ENCODE measurements around the gene ADAT1.

ADAT1 gene

DNA sequence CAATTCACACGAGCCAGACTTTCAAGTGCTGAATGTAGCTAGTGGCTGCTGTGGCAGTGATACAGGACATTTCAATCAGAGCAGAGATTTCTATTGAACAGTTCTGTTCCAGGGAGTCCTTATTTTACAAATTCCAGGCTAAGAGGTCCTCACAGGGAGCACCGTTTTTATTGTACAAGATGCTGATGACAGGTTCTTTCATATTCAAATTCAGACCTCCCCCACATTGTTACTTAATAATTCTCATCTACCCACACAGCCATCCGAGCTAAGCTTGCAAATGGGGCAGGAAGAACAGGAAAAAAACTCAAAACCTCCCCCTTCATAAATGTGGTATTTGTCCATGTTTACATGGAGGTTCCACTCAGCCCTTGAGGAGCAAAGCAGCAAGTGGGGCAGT, 47.1 kb downstream of the ADAT1 start:
- DNase-seq = no peak

- DNase-seq = no peak
These were observed 49.1 kb downstream of the ADAT1 start for GRCh38 chr16:75573955-75574354.

DNA sequence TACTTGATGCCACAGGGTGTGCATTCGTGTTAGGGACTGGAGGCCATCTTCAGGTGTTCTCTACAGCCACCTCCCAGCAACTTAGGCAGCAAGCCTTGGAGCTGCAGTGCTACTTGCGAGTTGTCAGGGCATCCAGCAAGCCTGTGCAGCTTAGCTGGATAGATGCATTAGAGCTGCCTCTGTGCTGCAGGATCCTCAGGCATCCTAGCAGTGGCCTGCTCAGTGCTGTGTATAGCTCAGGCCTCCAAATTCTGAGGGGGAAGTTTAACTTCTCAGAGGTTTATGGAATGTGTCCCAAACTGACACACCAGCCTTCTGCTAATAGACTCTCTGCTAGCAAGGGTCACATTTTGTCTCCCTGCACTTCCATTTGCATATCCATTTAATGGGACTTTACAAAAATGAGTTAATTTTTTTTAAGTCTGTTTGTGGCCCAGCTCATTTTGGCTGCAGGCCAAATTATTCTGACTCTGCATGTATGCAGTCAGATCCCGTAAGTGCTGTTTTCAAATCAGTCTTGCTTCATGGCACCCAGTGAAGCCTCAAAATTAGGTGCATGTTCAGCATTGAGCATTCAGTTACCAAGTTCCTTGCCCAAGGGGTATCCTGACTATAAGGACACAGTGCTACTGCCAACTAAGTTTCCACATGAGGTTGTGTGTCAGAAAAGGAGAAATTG, 50.1 kb downstream of the ADAT1 start:
- peak; percentile 50 for DNase-seq

- DNase-seq = no peak
These were observed 52.5 kb downstream of the ADAT1 start for GRCh38 chr16:75570396-75571065.

DNA sequence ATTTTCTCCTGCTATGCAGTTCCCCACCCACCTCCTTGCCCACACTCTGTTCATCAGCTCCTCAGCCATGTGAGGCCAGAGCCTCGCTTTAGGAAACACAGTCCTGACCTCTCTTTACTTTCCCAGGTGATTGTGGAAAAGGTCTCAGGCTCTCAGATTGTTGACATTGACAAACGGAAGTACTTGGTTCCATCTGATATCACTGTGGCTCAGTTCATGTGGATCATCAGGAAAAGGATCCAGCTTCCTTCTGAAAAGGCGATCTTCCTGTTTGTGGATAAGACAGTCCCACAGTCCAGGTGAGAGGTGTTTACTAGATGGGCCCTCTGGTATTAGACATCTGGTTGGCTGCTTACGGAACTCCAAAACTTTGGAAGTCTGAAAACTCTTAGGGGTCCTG, 55.2 kb downstream of the ADAT1 start:
- no peak for DNase-seq

- peak; percentile 42 for DNase-seq
These were observed 56.3 kb downstream of the ADAT1 start for GRCh38 chr16:75566758-75567255.

DNA sequence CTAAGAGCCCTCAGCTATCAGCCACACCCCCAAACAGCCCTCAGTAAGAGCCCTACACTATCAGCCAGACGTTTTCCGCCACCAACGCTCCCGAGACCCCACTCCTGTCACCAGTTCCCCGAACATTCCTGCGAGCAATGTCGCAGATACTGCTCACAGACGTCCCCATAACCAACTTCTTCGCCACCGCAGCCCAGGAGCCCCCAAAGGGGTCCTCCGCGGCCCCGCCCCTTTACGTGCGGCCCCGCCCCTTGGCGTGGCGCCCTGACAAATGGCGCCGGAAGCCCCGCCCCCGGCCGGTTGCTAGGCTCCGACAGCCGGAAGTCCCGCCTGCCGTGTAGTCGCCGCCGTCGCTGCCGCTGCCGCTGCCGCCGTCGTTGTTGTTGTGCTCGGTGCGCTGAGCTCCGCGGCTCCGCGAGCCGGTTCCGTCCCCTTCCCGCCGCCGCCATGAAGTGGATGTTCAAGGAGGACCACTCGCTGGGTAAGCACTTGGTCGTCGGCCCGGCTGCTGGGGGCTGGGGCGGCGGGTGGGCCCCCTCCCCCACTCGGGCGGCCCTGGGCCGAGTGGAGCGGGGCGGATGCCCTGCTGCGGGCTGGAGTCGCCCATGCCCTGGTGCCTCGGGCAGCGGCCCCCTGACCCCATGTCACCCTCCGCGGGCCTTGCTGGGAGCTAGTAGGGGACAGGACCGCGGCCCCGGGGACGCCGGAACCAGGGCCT, 56.9 kb downstream of the ADAT1 start, which contains the start of gene GABARAPL2:
Gene GABARAPL2, plus strand, starts transcription at position 340 of the 718 bp plus-strand sequence. Its CDS starts 108 bp downstream, at position 448.
- peak; percentile 96 for DNase-seq

DNA sequence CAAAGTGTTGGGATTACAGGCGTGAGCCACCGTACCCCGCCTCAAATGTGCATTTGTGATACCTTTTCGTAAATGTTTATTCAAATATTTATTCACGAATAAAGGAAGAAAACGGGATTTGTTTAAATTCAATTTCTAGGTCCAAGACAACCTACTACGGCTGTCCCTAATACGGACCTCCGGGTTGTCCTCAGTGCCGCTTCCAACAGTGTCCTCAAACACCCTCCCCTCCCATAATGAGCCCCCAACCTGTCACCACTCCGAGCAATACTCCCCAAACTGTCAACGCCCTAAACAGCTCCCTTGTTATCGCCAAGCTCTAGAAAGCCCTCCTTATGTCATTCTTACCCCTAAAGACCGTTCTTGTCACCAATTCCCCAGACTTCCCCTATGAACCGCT, 57.4 kb downstream of the ADAT1 start:
- no peak for DNase-seq

DNA sequence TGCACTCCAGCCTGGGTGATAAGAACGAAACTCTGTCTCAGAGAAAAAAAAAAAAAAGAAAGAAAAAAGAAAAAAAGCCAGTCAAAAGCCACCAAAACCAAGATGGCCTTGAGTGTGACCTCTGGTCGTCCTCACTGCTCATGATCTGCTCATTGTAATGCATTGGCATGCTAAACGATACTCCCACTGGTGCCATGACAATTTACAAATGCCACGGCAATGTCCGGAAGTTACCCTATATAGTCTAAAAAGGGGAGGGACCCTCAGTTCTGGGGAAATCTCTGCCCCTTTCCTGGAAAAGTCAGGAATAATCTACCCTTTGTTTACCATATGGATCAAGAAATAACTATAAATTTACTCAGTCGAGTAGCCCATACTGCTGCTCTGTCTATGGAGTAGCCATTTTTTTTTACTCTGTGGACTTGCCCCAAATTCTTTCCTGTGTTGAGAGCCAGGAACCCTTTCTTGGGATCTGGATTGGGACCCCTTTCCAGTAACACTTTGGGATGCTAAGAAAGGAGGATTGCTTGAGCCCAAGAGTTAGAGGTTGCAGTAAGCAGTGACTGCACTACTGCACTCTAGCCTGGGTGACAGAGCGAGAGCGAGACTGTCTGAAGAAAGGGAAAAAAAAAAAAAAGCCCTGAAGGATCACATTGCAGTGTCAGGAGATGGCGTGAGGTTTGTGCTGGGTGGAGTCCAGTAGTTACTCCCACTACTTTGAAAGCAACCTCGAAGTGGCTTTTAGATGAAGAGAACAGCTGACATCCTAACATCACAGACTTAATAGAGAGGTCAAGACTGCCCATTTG, 63.3 kb downstream of the ADAT1 start:
- DNase-seq = no peak

DNA sequence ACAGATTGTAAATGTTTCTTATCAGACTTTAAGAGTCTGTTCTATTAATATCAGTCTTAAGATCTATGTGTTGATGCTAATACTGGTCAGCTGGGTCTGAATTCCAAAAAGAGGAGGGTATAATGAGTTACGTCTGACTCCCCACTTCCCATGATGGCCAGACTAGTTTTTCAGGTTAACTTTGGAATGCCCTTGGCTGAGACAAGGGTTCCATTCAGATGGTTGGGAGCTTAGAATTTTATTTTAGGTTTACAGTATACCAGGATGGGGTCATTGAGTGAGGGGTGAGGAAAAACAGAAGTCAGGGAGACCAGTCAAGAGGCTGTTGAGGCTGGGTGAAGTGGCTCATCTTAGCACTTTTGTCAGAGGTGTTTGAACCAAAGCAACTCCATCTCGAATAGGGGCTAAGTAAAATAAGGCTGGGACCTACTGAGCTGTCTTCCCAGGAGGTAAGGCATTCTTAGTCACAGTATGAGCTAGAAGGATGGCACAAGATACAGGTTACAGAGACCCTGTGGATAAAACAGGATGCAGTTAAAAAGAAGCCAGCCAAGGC, 64.2 kb downstream of the ADAT1 start:
- DNase-seq = no peak

DNA sequence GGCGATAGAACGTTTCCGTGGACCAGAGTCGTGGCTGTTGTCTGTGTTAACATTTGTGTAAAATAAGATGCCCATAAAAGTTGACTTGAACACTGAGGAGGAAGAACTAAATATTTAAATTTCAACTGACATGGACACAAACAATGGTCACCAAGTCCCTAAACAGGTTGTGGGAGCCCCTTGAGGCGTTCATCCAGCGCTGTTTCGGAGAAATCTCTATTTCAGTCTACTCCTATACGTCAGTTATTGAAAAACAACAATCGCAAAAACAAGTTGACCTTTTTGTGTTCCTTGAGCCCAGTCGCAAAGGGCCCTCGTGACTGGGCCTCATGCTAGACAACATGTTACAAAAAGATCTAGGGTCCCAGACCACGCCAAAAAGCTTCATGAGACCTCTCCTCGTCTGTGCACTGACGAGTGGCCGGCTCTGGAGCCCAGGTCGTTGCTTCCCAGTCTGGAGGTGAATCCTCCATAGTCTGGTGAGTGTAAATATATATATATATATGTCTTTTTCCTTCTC, 66.6 kb downstream of the ADAT1 start:
- no peak for DNase-seq

DNA sequence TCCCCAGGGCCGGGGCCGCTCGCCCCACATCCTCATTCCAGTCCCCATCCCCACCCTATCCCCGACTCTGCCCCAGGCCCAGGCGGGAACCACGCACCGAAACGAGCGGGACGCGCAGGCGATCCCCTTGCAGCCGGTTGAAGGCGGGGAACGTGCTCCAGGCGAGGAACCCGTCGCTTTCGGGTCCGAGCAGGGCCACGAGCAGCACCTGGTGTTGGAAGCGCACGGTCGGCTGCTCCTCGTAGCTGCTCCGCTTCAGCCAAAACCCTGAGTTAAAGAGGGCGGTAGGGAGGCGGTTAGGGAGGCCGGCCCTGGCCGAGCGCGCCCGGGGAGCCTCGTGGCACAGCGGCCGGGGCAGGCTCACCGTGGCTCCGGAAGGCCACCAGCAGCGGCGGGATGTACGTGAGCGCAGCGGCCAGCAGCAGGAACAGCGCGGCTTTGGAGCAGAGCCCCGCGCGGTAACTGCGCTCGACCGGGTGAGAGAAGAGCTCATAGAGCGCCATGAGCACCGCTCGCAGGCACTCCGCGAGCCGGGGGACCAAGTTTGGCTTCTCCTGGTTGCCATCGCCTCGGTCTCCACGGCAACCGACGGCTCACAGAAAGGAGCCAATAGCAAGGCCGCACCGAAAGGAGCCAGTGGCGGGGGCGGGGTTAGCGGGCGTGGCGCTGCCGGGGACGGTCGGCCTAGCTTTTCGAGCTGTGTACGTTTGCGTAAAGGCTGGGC, 67.2 kb downstream of the ADAT1 start, which contains the start of gene TMEM231:
Gene TMEM231, minus strand, starts transcription at position 546 of the 724 bp plus-strand sequence. Its CDS starts 43 bp downstream, at position 503.
- DNase-seq = peak; percentile 98

DNA sequence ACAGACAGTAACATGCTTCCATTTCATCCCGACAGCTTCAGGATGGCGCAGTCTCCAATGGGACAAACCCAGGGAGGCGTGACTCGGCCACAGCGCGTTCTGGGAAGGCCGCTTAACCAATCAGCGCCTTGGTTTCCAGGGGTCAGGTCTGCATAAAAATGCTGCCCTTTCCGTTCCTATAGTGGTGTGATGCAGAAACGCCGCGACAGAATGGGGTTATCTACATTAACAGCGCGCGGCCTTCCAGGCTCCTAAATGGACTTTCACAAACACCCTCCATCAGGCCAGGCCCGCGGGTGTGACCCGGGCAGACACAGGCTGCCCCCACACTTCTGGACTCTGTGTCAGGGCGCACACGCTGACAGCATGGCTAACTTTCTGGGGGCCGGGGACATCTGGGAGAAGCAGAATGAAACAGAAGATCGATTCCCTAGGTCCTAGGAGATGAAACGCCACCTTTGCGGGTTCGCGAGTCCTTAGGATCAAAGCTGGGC, 67.8 kb downstream of the ADAT1 start:
- peak; percentile 91 for DNase-seq

- peak; percentile 16 for DNase-seq
These were observed 70.1 kb downstream of the ADAT1 start for GRCh38 chr16:75552951-75553350.

DNA sequence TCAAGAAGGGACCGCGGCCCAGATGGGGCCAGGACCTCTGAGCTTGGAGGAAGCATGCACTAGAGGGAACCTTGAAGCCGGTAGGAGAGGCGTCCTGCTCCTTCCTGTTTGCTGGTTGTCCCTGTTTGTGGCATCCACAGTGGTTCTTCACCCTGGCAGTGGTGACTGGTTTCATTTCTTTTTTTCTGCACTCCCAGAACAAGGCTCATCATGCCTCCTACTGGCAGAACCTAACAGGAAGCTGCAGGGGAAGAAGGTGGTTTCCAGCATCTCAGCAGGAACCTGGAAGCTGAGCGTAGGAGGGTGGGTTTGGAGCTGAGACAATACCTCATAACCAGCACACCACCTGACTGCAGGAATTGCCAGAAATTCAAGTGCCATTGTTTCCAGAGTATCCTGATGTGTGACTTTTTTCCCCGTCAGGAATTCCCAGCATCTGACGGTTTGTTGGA, 72.8 kb downstream of the ADAT1 start:
- peak; percentile 72 for DNase-seq
